Pancreas (tissue), 10 donors: ENCODE results near the gene CNTN1. TPM values are rescaled to one million over a fixed set of nuclear protein-coding genes. Genes with fewer than 3 reads are reported as not detected.

Experiments
- ATAC-seq, 4 donors: fragments of 200-7000 bp; cut with Tn5 transposase; one replicate each; pipeline versions ENCODE4 v1.8.0 to v1.9.1; 2020; ENCODE audit warnings: mild to moderate bottlenecking in 4 of 4, moderate library complexity in 4 of 4
- DNase-seq, 6 donors: peaks; one replicate each; pipeline ENCODE4 v3.0.0-alpha.2; 2020
- FAIRE-seq: peaks from 2 replicates; lab custom pipeline; 2012; peaks lifted over from hg19 to GRCh38; lab: Jason Lieb, UNC
- H3K27ac ChIP-seq, 4 donors: fragments of 200-600 bp; sonication (generic); 1 replicate in 3 of 4; 2 replicates in 1 of 4; pipeline versions ENCODE4 v1.5.0 to v1.8.0; 2020
- H3K27me3 ChIP-seq, 4 donors: fragments of 200-600 bp; one replicate each; pipeline ENCODE4 v1.8.0; 2021
- H3K36me3 ChIP-seq, 3 donors: fragments of 200-600 bp; sonication (generic) in 1 of 3; one replicate each; pipeline versions ENCODE4 v1.5.0 to v1.8.0; 2020 to 2021
- H3K4me1 ChIP-seq, 3 donors: fragments of 200-600 bp; one replicate each; pipeline ENCODE4 v1.8.0; 2021
- H3K4me3 ChIP-seq, 4 donors: fragments of 200-600 bp; sonication (generic) in 2 of 4; one replicate each; pipeline versions ENCODE4 v1.5.0 to v1.8.0; 2020 to 2021
- H3K9me3 ChIP-seq, 4 donors: fragments of 200-600 bp; one replicate each; pipeline ENCODE4 v1.8.0; 2021
- WGBS, 2 donors: extraction: QIAGEN DNeasy Blood & Tissue Kit; methylation state at CpG; one replicate each; pipeline ENCODE4 v1.1.7; 2013; 5-methylcytosine and 5-hydroxymethylcytosine counted together
- intact Hi-C, 3 donors: fragments of 100-400 bp; cut with DNase I; formaldehyde crosslinking; loops; one replicate each; pipeline versions ENCODE4 v1.11.1 to v1.14.2; 2022
- polyA plus RNA-seq, 2 donors: library from polyadenylated mRNA; stranded (reverse); fragments of 200-250 nt; gene quantifications; one replicate each; pipeline ENCODE4 v1.2.3, GENCODE V29; 2013
- total RNA-seq, 6 donors: library from RNA; stranded (reverse); fragmentation: NEBNext Ultra II Directional in 4 of 6; extraction: Animal tissue kit (Norgen Biotek cat#: 25700) in 4 of 6; gene quantifications; one replicate each; pipeline versions ENCODE4 v1.2.1 to v1.2.4, GENCODE V29; 2021 to 2023
- TF ChIP-seq, protein P1 (sequence below), 4 donors: fragments of 200-600 bp; sonication (generic) in 3 of 4; IDR thresholded peaks; one replicate each; pipeline versions ENCODE4 v1.5.0 to v1.8.0; 2021; ENCODE audit warnings: antibody characterized with exemption in 4 of 4
- donor health status: healthy with polysubstance abuse.
- donor health status: DM: no; HTN: no; CAD: no; lungs with moderate emphysema.
- donor health status: DM: no; HTN: no; CAD: no.
- donor health status: control.
- donor health status: control.
- donor health status: Bipolar disorder and iron deficiency.
- donor health status: DM: yes; HTN: yes; CAD: no.
- donor health status: DM: no; HTN: no; CAD: no.
- donor health status: DM: no; HTN: no; CAD: no.
- donor health status: DM: yes; HTN: yes; CAD: no.

CNTN1 gene
- total and polyA plus RNA-seq, 8 donors = 1.4 to 13.9 (median 4.6) TPM

DNA sequence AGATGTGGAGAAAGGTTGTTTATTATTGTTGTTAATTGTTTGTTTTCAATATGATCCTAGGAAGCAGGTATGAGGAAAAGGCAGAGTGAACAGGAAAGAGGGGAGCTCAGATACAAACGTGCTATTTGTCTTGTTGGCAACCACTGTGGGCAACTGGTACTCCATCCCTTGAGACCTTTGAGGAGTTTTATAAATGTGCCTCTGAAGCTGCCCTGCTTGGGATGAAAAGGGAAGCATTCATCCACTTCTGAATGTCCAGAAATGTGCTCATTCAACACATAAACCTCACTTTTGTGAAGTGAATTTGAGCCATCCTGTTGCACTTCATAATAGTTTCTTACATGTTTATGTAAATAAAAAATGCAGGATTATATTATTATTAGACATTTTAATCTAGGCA lies 331.6 kb downstream of the CNTN1 start:
- TF ChIP-seq, protein P1, sequence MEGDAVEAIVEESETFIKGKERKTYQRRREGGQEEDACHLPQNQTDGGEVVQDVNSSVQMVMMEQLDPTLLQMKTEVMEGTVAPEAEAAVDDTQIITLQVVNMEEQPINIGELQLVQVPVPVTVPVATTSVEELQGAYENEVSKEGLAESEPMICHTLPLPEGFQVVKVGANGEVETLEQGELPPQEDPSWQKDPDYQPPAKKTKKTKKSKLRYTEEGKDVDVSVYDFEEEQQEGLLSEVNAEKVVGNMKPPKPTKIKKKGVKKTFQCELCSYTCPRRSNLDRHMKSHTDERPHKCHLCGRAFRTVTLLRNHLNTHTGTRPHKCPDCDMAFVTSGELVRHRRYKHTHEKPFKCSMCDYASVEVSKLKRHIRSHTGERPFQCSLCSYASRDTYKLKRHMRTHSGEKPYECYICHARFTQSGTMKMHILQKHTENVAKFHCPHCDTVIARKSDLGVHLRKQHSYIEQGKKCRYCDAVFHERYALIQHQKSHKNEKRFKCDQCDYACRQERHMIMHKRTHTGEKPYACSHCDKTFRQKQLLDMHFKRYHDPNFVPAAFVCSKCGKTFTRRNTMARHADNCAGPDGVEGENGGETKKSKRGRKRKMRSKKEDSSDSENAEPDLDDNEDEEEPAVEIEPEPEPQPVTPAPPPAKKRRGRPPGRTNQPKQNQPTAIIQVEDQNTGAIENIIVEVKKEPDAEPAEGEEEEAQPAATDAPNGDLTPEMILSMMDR (IDR thresholded peaks at IDR 0.05) = no peak
- WGBS, 2 donors = 4 to 24% methylated on average over 1 of the region's 1 CpG
- no peak for FAIRE-seq

DNA sequence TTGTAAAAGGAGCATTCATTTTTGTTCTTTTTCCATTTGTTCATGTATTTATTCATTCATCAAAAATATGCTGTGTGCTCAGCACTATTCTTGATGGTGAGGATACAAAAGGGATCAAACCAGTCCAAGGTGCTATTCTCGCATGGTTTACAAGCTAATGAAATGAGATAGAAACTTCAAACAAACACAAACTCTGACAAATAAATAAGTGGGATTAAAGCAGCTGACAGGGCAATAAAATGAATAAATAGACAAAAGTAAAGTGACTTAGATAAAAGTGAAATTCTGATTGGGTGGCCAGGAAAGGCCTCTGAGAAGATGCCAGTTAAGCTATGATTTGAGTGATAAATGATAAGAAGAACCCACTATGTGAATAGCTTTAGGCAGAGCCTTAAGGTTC lies 333.9 kb downstream of the CNTN1 start:
- FAIRE-seq = no peak
- peaks cover 0 to 4% (median 0%) of the 10 kb centered on the region in 4 donors for H3K27me3 ChIP-seq
- 46 to 59% methylated on average over 1 of the region's 1 CpG for WGBS, 2 donors

More for the DNA sequence above, 331.6 kb downstream of the CNTN1 start:
- H3K4me1 ChIP-seq = no peaks in the 10 kb centered on the region
- no peak overlapping the region for H3K4me3 ChIP-seq
- no peaks in the 10 kb centered on the region for H3K36me3 ChIP-seq
- ATAC-seq (no peak), DNase-seq (no peak)
- no peak overlapping the region for H3K27ac ChIP-seq
- H3K9me3 ChIP-seq = no peaks in the 10 kb centered on the region
- intact Hi-C loops = no loop called here
- H3K27me3 ChIP-seq = peaks cover 0 to 4% (median 0%) of the 10 kb centered on the region in 4 donors

DNA sequence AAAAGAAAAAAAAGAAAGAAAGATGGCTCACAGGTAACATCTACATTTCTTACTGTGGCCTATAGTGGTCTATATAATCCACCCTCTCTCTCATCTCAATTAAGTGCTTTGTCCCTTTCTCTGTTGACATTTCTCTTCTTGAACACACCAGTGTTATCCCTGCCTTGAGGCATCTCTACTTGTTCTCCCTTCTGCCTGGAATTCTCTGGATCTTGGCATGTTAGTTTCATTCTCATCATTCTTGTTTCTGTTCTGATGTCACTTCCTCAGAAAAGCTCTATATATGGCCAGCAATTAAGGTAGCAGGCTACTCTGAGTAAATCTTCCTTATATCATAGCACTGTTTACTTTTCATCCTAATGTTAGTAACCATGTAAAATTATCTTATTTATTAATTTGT lies 340.1 kb downstream of the CNTN1 start:
- H3K9me3 ChIP-seq = no peaks in the 10 kb centered on the region
- H3K27ac ChIP-seq = no peak overlapping the region
- DNase-seq (no peak), ATAC-seq (no peak), FAIRE-seq (no peak)
- H3K4me3 ChIP-seq = no peak overlapping the region
- TF ChIP-seq, protein P1 (IDR thresholded peaks at IDR 0.05) = no peak
- no peaks in the 10 kb centered on the region for H3K27me3 ChIP-seq
- intact Hi-C loops = no loop called here
- H3K4me1 ChIP-seq = no peaks in the 10 kb centered on the region
- H3K36me3 ChIP-seq = no peaks in the 10 kb centered on the region

More for the DNA sequence above, 333.9 kb downstream of the CNTN1 start:
- Histone ChIP-seq H3K4me3 (no peak overlapping the region), H3K36me3 (no peaks in the 10 kb centered on the region), H3K4me1 (no peaks in the 10 kb centered on the region), H3K27ac (no peak overlapping the region), H3K9me3 (no peaks in the 10 kb centered on the region)
- intact Hi-C loops = no loop called here
- no peak for DNase-seq
- ATAC-seq = no peak
- TF ChIP-seq, protein P1 (IDR thresholded peaks at IDR 0.05) = no peak

DNA sequence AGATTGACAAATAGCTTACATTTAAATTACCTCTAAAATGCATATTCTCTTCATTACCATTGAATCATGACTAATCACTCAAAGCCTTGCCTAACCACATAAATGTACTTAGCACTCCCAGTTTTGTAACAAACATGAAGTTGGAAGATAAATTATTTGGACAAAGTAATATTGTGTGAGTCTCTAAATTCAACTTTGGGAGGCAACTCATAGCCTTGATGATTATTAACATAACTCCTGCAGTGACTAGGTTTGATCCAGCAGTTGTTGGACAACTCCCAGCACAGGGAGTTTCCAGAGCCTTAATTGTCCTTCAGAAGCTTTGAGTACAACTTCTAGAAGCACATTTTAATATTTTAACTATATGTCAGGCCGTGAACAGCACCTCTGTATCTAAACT lies 342.4 kb downstream of the CNTN1 start:
- WGBS, 2 donors = 13 to 35% methylated on average over 1 of the region's 1 CpG
- FAIRE-seq = no peak
- ATAC-seq = no peak
- no peaks in the 10 kb centered on the region for H3K4me1 ChIP-seq
- intact Hi-C loops = no loop called here
- no peaks in the 10 kb centered on the region for H3K27me3 ChIP-seq
- H3K4me3 ChIP-seq = no peak overlapping the region
- H3K27ac ChIP-seq = no peak overlapping the region
- TF ChIP-seq, protein P1 (IDR thresholded peaks at IDR 0.05) = no peak
- H3K9me3 ChIP-seq = no peaks in the 10 kb centered on the region
- no peak for DNase-seq
- H3K36me3 ChIP-seq = no peaks in the 10 kb centered on the region

DNA sequence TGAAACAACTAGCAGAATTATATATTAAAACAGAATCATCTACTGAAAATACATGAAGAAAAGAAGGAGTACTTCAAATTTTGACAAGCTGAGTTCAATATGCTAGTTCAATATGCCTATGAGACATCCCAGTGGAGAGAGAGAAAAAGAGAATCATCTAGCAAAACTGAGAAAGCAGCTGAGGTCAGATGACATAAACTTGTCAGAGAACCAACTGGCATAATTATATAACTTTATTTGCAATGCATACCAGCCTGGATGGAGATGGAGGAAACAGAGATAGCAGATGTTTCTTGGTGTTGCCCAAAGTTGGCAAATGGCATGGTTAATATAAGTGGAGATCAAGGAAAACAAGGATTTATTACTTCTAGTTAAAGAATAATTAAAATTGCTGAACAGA lies 347.2 kb downstream of the CNTN1 start:
- TF ChIP-seq, protein P1 (IDR thresholded peaks at IDR 0.05) = no peak
- no peaks in the 10 kb centered on the region for H3K4me1 ChIP-seq
- DNase-seq = no peak
- intact Hi-C loops = no loop called here
- H3K27me3 ChIP-seq = no peaks in the 10 kb centered on the region
- no peaks in the 10 kb centered on the region for H3K36me3 ChIP-seq
- FAIRE-seq = no peak
- no peak overlapping the region for H3K27ac ChIP-seq
- no peak overlapping the region for H3K4me3 ChIP-seq
- H3K9me3 ChIP-seq = no peaks in the 10 kb centered on the region
- ATAC-seq = no peak
